ENCODE data around the gene CRYBA1.
"Not testable (repeated sequence)": the region's sequence is repeated elsewhere in the genome, so short reads cannot be mapped to it uniquely, and the experiment has no call there.

The CRYBA1 gene

GRCh38 chr17:29238133-29238850, 8.4 kb upstream of the CRYBA1 start:
- DNase-seq: no peak

DNA sequence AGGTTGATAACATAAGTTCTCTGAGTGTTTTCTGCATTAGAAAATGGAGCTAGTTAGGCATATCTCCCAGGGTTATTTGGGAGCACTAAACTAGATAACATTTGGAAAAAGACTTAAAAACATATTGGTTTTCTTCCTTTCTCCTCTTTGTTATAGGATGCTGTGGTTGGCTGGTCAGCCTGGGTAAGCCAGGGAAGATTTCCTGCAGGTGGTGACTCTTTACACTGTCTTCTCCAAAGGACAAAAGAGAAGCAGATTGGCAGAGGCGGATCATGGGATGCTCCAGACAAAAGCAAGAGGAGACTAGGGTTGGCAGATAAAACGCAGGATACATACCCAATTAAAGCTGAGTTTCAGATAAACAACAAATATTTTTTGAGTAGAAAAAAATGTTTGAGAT, 6.2 kb upstream of the CRYBA1 start:
- DNase-seq: no peak

DNA sequence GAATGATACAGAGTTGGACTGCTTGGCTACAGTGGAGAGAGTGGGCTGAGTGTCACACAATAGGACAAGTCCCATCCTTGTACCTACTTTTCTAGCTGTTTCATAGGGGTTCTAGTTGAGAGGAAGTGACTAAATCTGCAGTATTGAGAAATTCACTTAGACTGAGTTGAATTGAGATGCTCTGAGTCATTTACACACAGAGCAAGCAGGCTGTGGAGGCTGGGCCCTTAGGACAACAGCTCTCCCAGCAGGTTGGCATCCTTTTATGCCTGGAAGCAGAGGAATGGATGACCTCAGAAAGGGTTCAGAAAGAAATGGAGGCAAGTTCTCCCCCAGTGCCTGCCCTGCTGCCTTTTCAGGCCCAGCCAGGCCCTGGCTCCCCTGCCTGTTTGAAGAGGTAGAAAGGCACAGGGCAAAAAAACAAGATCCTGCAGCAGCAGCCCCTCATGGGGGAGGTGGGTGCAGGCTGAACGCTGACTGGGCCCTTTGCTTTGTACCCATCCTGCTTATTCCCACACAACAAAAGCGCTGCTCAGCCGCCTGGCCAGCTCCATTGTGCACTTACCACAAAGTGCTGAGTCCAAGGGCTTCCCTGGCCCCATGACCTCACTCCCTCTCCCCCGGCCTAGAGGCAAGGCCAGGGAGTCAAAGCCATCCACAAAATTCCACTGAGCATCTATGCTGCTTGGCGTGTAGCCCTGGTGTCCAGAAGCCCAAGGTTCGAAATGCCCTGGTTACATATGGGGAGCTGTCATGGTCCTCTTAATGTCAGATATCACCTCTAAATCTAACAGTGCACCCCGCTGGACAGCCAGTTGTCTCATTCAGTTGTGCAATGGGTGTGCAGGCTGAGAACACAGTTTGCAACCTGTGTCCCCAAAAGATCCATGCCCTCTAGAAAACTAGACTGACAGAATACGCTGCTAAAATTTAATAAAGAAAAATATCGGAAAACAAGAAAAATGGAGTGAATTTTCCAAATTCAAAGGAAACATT, 5.4 kb upstream of the CRYBA1 start:
- no peak for DNase-seq

GRCh38 chr17:29242051-29242450, 4.6 kb upstream of the CRYBA1 start:
- DNase-seq: no peak

GRCh38 chr17:29242790-29243189, 3.9 kb upstream of the CRYBA1 start:
- no peak for DNase-seq

DNA sequence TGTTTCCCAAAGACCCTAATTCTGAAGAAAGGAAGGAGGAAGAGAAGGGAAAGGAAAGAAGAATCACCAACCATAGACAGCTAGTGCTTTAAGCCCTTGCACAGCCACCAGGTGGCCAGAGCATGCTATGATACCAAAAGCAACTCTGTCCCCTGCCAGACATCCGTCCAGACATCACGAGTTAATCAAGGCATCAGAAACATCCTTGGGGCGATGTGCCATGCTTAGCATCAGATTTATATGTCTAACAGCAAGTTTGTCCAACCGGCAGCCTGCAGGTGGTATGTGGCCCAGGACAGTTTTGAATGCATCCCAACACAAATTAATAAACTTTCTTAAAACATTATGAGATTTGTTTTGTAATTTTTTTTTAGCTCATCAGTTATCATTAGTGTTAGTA, 2.9 kb upstream of the CRYBA1 start:
- DNase-seq: no peak

DNA sequence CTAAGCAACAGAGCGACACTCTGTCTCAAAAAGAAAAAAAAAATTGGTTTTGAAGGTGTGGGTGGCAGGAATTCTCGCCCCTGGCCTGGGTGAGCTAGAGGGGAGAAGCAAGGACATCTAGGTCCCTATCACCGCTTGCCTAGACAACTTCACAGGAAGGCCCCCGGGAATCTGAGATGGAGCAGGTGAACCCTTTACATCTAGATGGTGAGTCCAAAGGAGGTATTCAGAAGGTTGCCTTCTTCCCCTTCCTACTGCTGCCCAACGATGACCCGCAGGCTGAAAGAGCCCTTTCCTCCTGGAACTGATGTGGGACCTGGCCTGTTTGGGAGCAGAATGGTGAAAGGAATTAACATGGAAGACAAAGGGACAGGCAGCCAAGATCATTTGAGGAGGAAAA, 1.3 kb upstream of the CRYBA1 start:
- no peak for DNase-seq

DNA sequence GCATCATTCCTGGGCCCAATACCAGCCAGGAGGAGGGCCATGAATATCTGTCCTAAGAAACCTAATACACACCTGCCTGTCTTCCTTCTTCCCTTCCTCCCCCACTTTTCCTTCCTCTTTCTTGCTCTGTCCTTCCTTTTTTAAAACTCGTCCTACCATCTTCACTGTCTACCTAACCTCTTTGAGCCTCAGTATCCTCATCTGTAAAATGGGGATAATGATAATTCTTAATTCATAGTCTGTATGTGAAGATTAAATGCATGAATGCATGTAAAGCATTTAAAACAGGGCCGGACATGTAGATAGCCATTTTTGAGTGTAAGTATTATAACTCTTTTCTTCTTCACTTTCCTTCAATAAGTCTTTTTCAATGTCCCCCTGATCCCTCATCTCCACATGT, 560 bp downstream of the CRYBA1 start:
- DNase-seq: no peak

GRCh38 chr17:29248845-29249244, 2.2 kb downstream of the CRYBA1 start:
- DNase-seq: no peak

DNA sequence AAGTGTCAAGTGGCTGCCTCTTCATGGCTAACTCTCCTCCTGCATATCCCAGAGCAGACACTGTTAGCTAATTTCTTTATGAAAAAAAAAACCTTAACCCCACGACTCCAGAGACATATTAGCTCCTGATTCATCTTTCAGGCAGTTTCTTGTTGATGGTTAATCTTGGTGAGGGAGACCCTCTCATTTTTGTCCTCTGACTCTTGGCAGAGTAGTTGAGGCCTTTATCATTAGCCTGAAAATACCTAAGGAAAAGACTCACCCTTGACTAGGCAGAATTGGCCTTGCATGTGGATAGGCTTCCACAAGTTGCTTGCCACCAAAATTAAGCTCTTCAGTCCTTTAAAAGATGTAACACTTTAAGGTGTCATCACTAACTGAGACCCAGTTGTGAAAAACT, 4.0 kb downstream of the CRYBA1 start:
- no peak for DNase-seq

DNA sequence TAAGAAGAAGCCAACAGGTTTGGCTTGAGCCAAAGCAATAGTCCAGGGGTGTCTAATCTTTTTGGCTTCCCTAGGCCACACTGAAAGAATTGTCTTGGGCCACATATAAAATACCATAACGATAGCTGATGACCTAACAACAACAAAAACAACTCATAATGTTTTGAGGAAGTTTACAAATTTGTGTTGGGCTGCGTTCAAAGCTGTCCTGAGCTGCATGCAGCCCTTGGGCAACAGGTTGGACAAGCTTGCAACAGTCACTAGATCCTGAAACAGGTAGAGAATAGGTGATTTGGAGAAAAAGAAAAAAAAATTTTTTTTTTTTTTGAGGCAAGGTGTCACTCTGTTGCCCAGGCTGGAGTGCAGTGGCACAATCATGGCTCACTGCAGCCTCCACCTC, 4.5 kb downstream of the CRYBA1 start:
- DNase-seq: no peak

DNA sequence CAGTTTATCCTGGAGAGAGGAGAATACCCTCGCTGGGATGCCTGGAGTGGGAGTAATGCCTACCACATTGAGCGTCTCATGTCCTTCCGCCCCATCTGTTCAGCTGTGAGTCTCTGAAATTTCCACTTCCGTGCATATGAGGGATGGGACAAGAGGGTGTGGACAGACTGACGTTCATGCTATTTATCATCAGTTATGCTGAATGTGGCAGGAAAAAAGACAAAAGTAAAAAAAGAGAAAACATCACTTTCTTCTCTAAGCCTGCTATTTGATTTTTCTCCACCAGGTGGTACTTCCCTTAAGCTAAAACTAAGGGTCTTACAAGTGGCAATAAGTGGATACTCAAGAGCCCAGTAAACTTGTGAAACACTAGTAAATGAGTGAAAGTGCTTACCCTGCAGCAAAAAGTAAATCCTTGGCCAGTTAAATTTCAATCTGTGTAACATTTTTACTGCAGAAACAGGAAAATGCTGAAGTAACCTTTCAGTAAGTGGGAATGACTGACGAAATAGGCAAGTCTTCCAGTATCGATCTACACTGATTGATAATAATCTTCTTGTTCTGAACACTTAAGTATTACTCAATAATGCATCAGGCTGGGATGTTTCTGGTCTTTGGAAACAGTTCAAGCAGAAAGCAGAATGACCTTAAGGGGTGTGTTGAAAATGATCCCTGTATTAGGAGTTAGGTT, 5.6 kb downstream of the CRYBA1 start:
- no peak for DNase-seq

GRCh38 chr17:29253037-29253436, 6.4 kb downstream of the CRYBA1 start:
- no peak for DNase-seq

GRCh38 chr17:29255926-29256522, 9.4 kb downstream of the CRYBA1 start:
- no peak for DNase-seq

DNA sequence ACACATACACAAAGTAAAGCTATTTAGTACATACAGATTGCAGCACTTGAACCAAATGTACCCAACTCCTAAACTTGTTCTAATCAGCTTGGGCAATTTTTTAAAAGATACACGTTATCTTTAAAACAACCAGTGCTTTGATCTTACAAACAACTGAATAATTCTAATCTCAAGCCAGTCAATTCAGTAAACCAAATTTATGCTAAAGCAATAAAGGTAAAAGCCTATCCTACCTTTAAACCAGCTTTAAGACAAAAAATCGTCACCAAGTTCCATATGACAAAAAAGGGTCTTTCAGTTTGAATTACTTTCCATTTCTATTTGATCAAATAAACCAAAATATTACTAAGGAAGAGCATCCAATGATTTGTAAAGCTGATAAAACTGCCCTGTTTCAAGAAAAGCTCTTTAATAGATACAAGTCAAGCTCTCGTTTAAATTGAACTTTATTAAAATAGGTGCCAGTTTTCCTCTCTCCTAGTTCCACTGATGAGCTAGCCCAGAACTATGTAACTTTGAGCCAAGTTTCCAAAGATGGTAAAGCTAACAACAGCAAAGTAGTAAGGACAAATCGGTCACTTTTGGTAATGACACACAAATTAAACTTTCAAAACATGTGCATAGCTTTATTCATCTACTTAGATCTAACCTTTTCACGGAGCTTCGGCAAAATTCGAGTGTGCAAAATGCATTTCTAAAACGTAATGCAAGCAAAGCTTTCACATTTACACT, 10.2 kb downstream of the CRYBA1 start:
- no peak for DNase-seq

DNA sequence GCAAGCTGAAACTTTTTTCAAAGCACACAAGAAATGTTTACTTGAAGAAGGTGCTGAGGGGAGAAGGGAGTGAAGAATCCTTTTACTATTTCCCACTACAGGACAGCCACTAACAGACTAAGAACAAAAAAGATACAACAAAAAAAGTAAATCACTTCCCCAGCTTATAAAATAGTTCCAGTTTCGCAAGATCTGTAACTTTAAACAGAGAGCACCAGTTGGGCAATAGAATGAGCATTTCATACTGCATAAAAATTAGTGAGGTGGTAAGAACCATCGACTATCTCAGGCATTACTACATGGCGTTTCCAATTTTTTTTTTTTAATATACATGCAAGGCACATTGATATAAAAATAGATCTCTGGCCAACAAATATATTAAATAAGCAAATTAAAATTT, 11.1 kb downstream of the CRYBA1 start:
- DNase-seq: no peak

GRCh38 chr17:29263916-29264315, 17.3 kb downstream of the CRYBA1 start:
- DNase-seq: no peak

GRCh38 chr17:29271980-29272379, 25.3 kb downstream of the CRYBA1 start:
- DNase-seq: not testable (repeated sequence)

DNA sequence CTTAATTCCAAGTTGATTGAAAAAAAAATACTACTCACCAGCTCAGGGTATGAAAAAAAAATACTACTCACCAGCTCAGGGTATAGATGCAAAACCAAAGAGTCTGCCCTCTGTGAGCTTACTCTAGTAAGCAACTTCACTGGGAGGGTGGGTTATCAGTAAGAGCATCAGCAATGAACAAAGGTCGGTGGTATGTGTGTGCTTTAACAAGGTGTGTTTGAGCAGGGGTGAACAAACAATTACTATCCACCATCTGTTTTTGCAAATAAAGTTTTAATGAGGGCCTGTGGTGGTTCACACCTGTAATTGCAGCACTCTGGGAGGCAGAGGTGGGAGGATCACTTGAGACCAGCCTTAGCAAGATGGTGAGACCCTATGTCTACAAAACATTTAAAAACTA, 27.3 kb downstream of the CRYBA1 start:
- DNase-seq: no peak

DNA sequence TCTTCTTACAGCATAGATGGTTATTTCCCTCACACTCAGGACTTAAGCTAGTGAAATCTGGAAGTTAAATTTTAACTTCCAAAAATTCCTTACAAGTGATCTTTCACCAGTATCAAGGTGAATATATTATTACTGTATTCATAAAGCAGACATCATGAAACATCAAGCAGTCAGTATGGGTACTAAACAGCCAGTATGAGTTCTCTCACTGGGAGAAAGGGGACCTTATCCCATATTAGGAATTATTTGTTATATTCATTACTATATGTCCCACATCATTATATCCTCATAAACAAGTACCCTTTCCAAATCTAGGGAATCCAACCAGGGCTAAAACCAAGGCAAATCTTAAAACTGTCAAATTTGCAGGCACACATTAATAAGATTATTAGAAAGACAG, 32.0 kb downstream of the CRYBA1 start:
- no peak for DNase-seq

- no peak for DNase-seq
These were observed 32.9 kb downstream of the CRYBA1 start for GRCh38 chr17:29279397-29280070.

- DNase-seq: no peak
These were observed 36.8 kb downstream of the CRYBA1 start for GRCh38 chr17:29283496-29283895.
